Chondrocyte (in vitro differentiated cells): Measurements from ENCODE around the gene KIAA1549. TPM values are rescaled to one million over a fixed set of nuclear protein-coding genes. Genes with fewer than 3 reads are reported as not detected.

Experiments
- DNase-seq: peaks from one replicate; pipeline ENCODE4 v3.0.0; 2021; ENCODE audit warnings: mixed read lengths, low spot score
- H3K27ac Mint-ChIP-seq: one replicate; pipeline ENCODE4 v1.8.0; 2021; ENCODE audit warnings: mild to moderate bottlenecking, moderate library complexity, mixed read lengths; ENCODE audit not compliant: unreplicated experiment
- H3K27me3 Mint-ChIP-seq: 2 replicates; pipeline ENCODE4 v1.8.0; 2021; ENCODE audit warnings: low read depth, mixed read lengths
- H3K36me3 Mint-ChIP-seq: 2 replicates; pipeline ENCODE4 v1.8.0; 2021; ENCODE audit warnings: low read depth, mixed read lengths
- H3K4me1 Mint-ChIP-seq: 2 replicates; pipeline ENCODE4 v1.8.0; 2021; ENCODE audit warnings: low read depth, mild to moderate bottlenecking, mixed read lengths
- H3K4me3 Mint-ChIP-seq: one replicate; pipeline ENCODE4 v1.8.0; 2021; ENCODE audit warnings: mild to moderate bottlenecking, moderate library complexity, mixed read lengths; ENCODE audit not compliant: unreplicated experiment
- H3K9me3 Mint-ChIP-seq: 2 replicates; pipeline ENCODE4 v1.8.0; 2021; ENCODE audit warnings: low read depth, mixed read lengths
- CTCF ChIP-seq: fragments of 200-600 bp; sonication (generic); IDR thresholded peaks from 2 replicates; pipeline ENCODE4 v1.5.0; 2021; ENCODE audit warnings: antibody characterized with exemption, mild to moderate bottlenecking, moderate library complexity
- total RNA-seq: library from RNA; stranded (reverse); gene quantifications from 3 replicates; pipeline ENCODE4 v1.2.1, GENCODE V29; 2021

The KIAA1549 gene
- total RNA-seq, 1 donor from 2014 or later = 9.2 TPM

GRCh38 chr7:138889582-138890498 is 91.3 kb downstream of the KIAA1549 start:
- H3K9me3 Mint-ChIP-seq = no peaks in the 10 kb centered on the region

GRCh38 chr7:138887872-138888656 is 93.1 kb downstream of the KIAA1549 start:
- Mint-ChIP-seq H3K27ac (no peak overlapping the region), H3K9me3 (no peaks in the 10 kb centered on the region), H3K4me1 (peaks cover 38% of the 10 kb centered on the region), H3K27me3 (no peaks in the 10 kb centered on the region), H3K36me3 (no peaks in the 10 kb centered on the region), H3K4me3 (no peak overlapping the region)
- no peak for DNase-seq
- TF ChIP-seq CTCF = no peak

More at GRCh38 chr7:138889582-138890498, 91.3 kb downstream of the KIAA1549 start:
- Mint-ChIP-seq H3K4me3 (no peak overlapping the region), H3K27me3 (no peaks in the 10 kb centered on the region), H3K27ac (no peak overlapping the region), H3K36me3 (peaks cover 2% of the 10 kb centered on the region), H3K4me1 (peaks cover 38% of the 10 kb centered on the region)
- DNase-seq = no peak
- no peak for TF ChIP-seq CTCF

GRCh38 chr7:138887085-138887710 is 94.0 kb downstream of the KIAA1549 start:
- Mint-ChIP-seq H3K36me3 (no peaks in the 10 kb centered on the region), H3K4me1 (peaks cover 35% of the 10 kb centered on the region), H3K9me3 (no peaks in the 10 kb centered on the region), H3K27ac (no peak overlapping the region), H3K4me3 (no peak overlapping the region), H3K27me3 (no peaks in the 10 kb centered on the region)
- no peak for TF ChIP-seq CTCF
- DNase-seq = no peak

- Mint-ChIP-seq H3K27ac (no peak overlapping the region), H3K4me3 (no peak overlapping the region), H3K36me3 (no peaks in the 10 kb centered on the region), H3K4me1 (peaks cover 28% of the 10 kb centered on the region), H3K9me3 (no peaks in the 10 kb centered on the region), H3K27me3 (no peaks in the 10 kb centered on the region)
- DNase-seq = no peak
- peak; percentile 86 for TF ChIP-seq CTCF
Measured at GRCh38 chr7:138886501-138886917, 94.7 kb downstream of the KIAA1549 start.
